CD4-positive, alpha-beta T cell treated with Interleukin-10 for 1 hour (primary cell): Measurements from ENCODE around the gene CELA1.
A peak's percentile ranks its signal among the peaks of the same experiment; 100 is the strongest.

Source experiments
- DNase-seq: peaks from one replicate; pipeline ENCODE4 v3.0.0-alpha.2; 2020

Gene CELA1

GRCh38 chr12:51346581-51346980, at the start of gene CELA1:
Gene CELA1 (minus strand): TSS chr12:51346679. CDS start chr12:51346638, 41 bp downstream.
- DNase-seq: no peak

DNA sequence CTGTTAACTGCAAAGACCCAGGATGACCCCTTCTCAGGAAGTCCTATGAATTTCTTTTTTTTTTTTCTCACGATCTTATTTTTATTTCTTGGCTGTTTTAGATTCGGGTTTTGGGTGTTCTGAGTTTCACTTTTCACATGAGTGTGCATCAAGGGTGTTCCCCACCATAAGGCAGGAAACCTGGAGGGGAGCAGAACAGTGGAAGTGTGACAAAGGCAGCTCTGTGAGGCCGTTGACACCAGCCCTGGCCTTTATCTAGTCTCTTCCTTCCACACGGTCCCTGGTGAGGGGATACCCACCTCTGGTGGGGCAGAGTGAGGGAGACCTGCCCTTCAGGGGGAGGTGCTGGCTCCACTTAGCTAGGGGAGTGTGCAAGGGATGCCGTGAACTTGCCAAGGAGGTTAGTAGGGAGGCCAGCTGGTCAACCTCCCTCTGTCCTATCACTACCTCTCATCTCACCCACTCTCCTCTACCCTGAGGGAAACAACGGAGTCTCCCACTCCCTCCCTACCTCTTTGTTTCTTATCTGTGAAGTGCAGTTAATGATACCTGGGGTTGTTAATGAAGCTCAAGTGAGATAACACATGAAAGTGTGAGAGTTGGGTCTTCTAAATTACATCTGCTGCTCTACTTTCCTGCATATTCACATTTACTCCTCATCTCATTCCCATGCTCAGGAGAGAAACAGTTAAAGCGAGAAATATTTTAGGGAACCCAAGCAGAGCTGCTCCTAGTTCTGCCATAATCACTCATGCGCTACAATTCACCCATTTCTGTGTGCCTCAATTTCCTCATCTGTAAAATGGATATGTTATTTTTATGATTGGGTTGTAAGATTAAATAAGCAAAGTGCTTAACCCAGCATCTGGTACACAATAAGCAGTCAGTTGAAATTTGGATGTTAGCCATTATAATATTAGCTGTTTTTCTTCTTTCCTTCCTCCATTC, 49.1 kb upstream of the CELA1 start:
- peak; percentile 32 for DNase-seq

- DNase-seq: peak; percentile 64
These were observed 47.4 kb upstream of the CELA1 start for GRCh38 chr12:51393676-51394545.

DNA sequence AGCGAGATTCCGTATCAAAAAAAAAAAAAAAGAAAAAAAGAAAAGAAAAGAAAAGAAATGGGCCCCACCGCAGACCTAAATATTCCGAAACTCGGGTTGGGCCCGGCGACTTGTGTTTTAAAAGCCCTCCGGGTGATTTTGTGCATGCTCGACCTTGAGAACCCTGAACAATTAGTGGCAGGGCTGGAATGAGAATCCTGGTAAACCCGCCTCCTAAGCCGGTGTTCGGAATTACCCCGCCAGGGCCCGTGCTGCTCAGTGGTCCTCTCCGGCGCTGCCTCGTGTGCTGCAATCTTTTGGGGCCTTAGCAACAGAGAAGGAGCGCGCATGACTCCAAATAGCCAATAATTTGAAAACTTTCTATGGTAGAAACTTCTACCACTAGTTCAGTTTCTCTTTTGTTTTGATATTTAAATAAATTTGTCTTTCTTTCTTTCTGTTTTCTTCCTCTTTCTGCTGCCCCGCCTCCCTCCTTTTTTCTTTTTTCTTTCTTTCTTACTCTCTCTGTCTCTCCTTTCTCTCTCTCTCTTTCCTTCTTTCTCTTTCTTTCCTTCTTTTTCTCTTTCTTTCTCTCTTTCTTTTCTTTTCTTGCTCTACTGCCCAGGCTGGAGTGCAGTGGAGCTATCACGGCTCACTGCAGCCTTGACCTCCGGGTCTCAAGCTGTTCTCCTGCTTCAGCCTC, 46.2 kb upstream of the CELA1 start:
- DNase-seq: peak; percentile 36

- peak; percentile 80 for DNase-seq
These were observed 45.0 kb upstream of the CELA1 start, which contains the start of gene GALNT6 for GRCh38 chr12:51391283-51392123. Gene GALNT6 (minus strand): TSS chr12:51391406. CDS start chr12:51379781, 11,625 bp downstream.

DNA sequence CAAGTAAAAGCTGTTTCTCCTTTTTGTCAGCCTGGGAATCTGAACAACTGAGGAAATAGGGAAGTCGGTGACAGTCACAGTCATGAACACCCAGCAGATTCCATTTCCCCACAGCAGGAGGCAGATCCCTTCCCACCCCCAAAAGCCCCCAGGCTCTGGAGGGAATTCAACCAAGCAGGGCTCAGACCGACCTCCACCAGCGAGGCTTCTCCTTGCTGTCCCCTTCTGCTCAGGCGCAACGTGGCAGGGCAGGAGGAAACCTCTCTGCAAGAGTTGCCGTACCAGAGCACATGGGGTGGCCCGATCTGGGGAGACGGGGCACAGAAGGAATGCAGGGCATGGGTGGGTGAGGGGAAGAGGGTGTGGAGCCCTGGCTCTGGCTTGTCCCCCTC, 44.4 kb upstream of the CELA1 start:
- no peak for DNase-seq

DNA sequence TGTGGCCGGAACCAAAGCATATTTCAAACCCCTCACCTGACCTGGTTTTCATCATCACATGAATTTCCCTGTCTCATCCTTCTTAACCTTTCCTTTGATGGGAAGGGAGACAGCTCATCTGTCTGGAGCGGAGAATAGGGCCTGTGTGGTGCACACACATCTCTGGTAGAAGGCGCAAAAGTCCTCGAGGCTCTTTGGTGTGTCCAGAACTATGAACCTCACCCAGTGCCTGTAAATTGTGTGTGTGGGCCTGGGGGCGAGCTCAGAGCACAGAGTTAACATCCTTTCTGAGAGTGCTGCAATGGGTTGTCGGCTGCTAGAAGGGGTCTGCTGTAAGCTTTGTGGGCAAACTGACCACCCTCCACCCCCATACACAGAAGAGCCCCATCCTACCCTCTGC, 44.0 kb upstream of the CELA1 start:
- DNase-seq: no peak

GRCh38 chr12:51389302-51389999, 43.0 kb upstream of the CELA1 start:
- DNase-seq: no peak

DNA sequence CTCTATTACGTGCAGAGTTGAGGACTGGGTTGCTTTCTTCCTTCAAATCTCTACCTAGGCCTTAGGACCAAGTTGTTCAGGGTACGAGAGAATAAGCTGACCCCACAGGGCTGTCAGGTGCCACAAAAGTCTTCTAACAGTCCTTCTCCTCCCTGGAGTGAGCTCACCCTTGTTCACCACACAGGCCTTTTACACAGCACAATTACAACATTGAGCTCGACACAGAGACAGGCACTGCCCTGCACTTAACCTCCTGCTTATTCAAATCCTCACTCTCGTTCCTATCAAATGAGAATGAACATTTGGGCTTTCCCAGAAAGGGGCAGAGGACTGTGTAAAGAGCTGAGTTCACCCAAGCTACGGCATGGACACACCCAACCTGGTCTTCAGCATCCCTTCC, 42.4 kb upstream of the CELA1 start:
- no peak for DNase-seq

DNA sequence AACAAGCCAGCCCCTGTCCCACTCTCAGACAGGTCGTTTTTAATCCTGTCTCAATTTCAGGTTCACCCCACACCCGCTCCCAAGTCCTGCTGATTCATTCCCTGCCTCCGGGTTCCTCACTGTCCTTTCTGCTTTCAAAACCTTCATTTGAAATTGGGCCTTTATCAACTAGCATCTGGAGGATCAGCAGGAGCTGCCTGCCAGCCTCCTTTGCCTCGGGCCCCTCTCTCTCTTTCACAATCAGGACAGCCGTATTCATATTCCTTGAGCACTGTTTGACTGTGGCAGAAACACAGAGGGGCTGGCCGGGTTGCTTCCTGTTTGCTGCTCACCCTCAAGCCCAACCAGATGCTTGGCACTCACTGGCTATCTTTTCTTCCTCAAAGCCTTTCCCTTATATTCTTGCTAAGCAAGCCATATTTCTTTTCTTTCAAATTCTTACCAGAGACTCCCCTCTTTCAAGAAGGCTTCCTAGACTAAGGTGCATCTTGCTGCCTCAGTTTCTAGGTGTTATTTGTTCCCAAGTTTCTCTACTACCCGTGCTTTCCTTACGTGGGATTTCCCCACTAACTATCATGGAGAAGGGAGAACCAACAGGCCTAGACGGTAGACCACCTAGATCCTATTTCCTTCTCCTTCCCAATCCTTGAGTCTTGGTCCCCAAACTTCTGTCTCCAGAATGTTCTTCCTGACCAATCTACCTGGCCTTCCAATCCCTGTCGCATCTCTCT, 41.8 kb upstream of the CELA1 start:
- DNase-seq: no peak

DNA sequence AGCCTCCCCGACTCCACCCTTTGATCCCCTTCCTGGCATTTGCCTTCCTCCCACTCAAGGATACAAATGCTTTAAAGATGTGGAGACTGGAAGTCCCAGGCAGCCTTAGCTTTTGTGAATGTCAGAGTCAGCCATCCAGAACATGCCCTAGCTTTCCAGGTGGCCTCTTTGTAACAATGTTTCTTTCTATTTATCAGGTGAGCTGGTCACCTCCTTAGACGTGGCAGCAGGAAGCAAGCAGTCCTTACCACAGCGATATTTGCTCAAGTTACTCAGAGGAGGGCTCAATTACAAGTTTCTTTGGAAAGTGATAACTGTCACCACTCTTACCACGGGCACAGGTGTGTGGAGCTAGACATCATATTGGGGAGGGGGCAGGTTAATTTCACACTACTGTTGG, 39.9 kb upstream of the CELA1 start:
- DNase-seq: no peak

GRCh38 chr12:51383269-51383905, 36.9 kb upstream of the CELA1 start:
- no peak for DNase-seq

DNA sequence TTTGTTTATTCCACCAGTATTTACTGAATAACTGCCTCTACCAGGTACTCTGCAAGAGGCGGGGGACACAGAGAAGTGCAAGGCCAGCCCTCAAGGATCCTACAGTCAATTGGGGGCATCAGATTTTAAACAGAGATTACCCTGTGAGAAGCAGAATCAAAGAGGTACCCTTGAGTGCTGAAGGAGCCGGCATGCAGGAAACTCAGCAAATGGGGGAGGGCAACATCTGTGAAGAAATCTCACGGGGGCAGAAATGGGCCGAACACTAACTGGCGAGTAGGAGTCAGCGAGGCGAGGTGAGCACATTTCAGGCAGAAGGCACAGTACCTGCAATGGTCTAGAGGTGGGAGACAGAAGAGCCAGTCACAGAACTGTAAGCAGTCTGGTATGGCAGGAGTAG, 35.7 kb upstream of the CELA1 start:
- DNase-seq: no peak

DNA sequence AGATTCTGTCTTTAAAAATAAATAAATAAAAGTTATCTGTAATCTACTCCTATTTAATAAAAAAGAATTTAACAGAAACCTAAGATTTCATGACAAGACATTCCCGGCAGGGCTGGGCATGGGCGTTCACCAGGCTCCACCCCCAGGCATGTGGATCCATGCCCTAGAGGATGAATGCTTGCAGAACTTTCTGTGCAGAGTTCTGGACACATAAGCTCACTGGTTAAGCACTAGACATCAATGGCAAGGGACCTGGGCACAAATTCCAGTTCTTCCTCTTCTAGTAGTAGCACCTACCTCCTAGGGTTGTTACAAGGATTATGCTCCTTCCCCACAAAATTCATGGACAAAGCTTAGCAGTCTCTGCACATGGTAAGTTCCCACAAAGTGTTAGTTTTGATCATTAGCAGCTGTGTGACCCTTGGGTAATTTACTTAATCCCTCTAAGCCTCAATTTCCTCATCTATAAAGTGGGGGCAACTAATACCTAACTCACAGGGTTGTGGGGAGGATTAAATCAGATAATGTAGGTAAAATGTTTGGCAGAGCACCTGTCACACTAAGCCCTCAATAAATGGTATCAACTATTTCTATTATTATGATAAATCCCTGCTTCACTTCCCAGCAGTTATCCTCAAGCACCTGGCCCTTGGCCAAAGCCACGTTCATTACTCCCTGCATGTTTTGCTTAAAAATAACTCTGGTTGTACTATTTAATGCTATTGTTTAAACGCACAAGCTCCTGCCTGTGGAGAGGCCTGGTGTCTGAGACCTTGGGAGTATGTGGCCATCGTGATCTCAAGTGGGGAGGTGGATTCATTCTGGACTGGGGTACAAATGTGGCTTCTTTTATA, 35.0 kb upstream of the CELA1 start:
- DNase-seq: no peak

GRCh38 chr12:51379571-51379970, 33.1 kb upstream of the CELA1 start:
- DNase-seq: no peak

DNA sequence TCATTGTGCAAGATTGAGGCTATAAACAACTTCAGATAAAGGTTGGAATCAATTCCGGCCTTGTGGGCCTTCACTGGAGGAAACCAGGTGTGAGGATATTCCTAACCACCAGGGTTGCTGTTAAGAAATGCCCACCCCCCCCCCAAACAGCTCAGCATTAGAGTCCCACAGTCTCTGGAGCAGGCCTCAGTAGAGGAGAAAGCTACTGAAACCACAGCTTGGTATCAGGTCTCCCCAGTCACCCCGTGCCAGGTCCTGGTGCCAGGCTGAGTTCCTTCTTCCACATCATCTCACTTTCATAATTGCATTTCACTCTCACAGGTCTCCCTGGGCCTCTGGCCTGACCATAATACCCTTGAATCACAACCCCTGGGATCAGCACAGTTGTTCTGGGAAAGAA, 32.3 kb upstream of the CELA1 start:
- no peak for DNase-seq

DNA sequence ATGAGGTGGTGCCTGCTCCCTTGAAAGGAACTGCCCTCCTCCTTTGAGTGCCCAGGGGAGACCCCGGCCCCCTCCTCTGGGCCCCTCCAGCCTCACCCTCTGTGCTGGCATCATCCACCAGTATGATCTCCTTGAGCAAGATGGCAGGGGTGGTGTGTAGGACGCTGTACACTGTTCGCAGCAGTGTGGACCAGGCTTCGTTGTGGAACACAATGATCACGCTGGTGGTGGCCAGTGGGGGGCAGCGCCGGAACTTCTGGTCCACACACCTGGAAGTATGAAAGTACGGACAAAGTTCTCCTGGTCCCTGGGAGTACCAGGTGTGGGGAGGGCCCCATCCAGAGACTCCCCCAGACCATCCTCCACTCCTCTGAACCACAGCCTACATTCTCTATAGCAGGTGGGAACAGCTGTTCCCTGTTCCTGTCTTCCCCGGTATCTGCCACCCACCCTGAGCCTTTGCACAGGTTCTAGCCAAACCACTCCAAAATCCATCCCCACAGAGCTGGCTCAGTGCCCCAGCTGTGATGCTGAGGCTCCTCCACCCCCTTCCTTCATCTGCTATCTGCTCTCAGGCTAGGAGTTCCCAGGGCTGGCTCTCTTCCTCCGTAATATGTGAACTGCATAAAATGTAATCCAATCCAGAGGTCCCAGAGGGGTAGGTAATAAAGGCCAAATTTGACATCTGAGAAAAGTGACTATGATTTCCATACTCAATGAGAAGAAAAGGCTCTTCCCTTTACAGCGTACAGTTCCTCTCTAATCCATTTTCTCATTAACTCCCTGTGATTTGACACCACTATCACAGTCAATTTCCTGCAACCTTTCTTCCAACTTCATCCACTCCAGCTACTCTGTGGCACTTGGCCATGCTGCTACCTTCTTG, 30.9 kb upstream of the CELA1 start:
- DNase-seq: no peak

- no peak for DNase-seq
These were observed 28.4 kb upstream of the CELA1 start for GRCh38 chr12:51374856-51375255.
